HPDE6-E6E7 (cell line): ENCODE results near the gene SPECC1.
"Not testable (repeated sequence)": the region's sequence is repeated elsewhere in the genome, so short reads cannot be mapped to it uniquely, and the experiment has no call there.

Experiments used
- DNase-seq: peaks from one replicate; pipeline ENCODE4 v3.0.0; 2011; ENCODE audit warnings: missing footprints; ENCODE audit errors: extremely low spot score

Gene SPECC1

GRCh38 chr17:20127360-20128035 is 118.3 kb downstream of the SPECC1 start:
- DNase-seq = no peak

GRCh38 chr17:20128036-20128667 is 119.0 kb downstream of the SPECC1 start:
- DNase-seq = peak; percentile 29

- no peak for DNase-seq
Observed at GRCh38 chr17:20133517-20133916, 124.4 kb downstream of the SPECC1 start.

DNA sequence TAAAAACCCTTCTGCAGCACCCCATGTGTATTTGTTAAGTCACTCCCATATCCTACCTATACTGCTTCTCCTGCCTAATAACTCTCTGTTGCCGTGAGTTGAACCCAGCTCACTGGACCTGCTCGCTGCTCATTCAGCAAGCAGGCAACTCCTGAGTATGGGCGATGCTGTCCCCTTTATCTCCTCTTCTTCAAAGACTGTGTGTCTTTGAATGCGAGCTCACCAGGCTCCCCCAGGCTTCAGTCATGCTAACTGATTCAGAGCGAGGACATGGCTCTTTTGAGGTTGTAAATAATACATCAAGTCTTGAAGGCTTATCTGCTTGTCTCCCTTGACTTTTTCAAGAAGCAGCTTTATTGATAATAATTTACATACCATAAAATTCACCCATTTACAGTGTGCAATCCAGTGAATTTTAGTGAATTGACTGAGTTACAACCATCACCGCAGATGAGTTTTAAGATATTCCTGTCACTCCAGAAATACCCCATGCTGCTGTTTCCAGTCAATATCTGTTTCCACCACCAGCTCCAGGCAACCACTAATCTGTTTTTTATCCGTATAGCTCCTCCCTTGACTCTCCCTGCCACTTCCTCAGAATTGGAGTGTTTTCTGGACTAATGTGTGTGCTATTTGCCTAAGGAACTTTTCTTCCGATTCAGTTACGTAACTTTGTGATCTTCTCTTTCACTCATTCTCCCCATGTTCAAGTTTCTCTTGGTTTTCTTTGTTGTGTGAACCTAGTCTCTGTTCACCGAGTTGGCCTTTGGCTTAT is 132.2 kb downstream of the SPECC1 start:
- DNase-seq = no peak

- no peak for DNase-seq
Observed at GRCh38 chr17:20142268-20142667, 133.1 kb downstream of the SPECC1 start.

- DNase-seq = no peak
Observed at GRCh38 chr17:20143740-20144139, 134.6 kb downstream of the SPECC1 start.

- no peak for DNase-seq
Observed at GRCh38 chr17:20145567-20145966, 136.4 kb downstream of the SPECC1 start.

- no peak for DNase-seq
Observed at GRCh38 chr17:20149251-20149650, 140.1 kb downstream of the SPECC1 start.

GRCh38 chr17:20151174-20151573 is 142.0 kb downstream of the SPECC1 start:
- no peak for DNase-seq

- DNase-seq = no peak
Observed at GRCh38 chr17:20153231-20153630, 144.1 kb downstream of the SPECC1 start.

- no peak for DNase-seq
Observed at GRCh38 chr17:20154286-20155000, 145.3 kb downstream of the SPECC1 start.

GRCh38 chr17:20155258-20156195 is 146.4 kb downstream of the SPECC1 start:
- DNase-seq = peak; percentile 94

DNA sequence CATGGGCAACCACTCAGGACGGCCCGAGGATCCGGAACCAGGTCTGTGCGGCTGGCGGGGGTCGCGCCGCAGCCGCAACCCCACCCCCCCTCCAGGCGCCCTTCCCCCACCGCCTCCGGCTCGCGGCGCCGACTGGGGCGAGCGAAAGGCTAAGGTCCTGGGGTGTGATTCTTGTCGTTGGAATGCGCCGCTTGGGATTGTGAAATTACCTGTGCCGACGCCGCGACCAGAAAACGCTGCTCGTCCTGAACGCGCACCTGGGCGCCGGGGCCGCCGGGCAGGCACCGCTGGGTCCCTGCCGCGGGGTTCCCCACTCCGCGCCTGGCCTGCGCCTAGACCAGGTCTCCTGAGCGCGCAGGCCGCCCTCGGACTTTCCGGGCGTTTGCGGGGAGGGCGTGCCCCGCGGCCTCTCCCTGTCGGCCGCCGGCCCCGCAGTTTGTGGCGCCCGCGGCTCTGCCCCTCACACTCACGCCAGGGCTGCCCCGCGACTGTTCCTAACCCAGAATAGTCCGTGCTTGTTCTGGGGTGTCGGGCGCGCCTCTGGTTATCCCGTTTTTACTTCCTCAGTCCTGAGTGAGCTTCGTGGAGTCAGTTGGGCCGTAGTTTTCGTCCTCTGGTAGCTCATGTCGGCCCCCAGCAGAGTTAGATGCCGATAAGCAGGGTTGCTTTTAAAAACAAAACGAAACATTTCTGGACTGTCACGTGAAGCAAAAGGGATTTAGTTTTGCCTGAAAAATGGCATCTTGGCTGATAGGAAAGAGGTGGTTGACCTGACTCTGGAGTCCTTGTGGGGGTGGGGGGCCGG is 147.2 kb downstream of the SPECC1 start:
- DNase-seq = peak; percentile 62

DNA sequence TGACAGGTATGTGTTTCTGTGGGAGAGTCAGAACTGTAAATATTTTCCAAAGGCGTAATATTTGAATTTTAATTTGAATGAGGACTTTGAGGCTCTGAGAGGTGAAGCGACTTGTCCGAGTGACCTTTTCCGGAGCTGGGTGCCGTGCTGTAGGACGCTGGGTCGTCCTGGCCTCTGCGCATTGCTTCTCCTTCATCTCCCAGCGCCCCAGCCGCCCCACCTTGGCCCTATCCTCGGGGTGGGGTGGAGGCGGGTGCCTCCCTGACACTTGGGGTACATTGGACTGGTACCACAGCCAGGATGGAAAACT is 147.8 kb downstream of the SPECC1 start:
- DNase-seq = no peak

GRCh38 chr17:20158580-20158979 is 149.4 kb downstream of the SPECC1 start:
- no peak for DNase-seq

GRCh38 chr17:20159406-20160069 is 150.4 kb downstream of the SPECC1 start:
- no peak for DNase-seq

DNA sequence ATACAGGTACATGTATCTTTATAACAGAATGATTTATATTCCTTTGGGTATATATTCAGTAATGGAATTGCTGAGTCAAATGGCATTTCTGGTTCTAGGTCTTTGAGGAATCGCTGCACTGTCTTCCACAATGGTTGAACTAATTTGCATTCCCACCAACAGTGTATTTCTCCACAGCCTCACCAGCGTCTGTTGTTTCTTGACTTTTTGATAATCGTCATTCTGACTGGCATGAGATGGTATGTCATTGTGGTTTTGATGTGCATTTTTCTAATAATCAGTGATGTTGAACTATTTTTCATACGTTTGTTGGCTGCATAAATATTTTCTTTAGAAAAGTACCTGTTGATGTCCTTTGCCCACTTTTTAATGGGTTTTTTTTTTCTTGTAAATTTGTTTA is 156.4 kb downstream of the SPECC1 start:
- not testable (repeated sequence) for DNase-seq

- DNase-seq = no peak
Observed at GRCh38 chr17:20170085-20170484, 160.9 kb downstream of the SPECC1 start.

- no peak for DNase-seq
Observed at GRCh38 chr17:20171741-20172365, 162.7 kb downstream of the SPECC1 start.
